Colonic mucosa (tissue), 4 donors: Measurements from ENCODE around the gene IL7R. TPM values are rescaled to one million over a fixed set of nuclear protein-coding genes. Genes with fewer than 3 reads are reported as not detected.
"Not testable (repeated sequence)": the region's sequence is repeated elsewhere in the genome, so short reads cannot be mapped to it uniquely, and the experiment has no call there.

Experiments
- DNase-seq: peaks from one replicate; pipeline ENCODE4 v3.0.0-alpha.2; 2020
- H3K27ac ChIP-seq: fragments of 200-600 bp; one replicate; pipeline ENCODE4 v1.8.0; 2021
- H3K27me3 ChIP-seq: fragments of 200-600 bp; one replicate; pipeline ENCODE4 v1.8.0; 2021
- H3K36me3 ChIP-seq: fragments of 200-600 bp; one replicate; pipeline ENCODE4 v1.8.0; 2021
- H3K4me1 ChIP-seq: fragments of 200-600 bp; one replicate; pipeline ENCODE4 v1.8.0; 2021; ENCODE audit warnings: mild to moderate bottlenecking
- H3K4me3 ChIP-seq: fragments of 200-600 bp; one replicate; pipeline ENCODE4 v1.8.0; 2021
- H3K9ac ChIP-seq, 2 donors: one replicate each; pipeline ENCODE4 v1.7.0; 2013; ENCODE audit warnings: control low read depth in 2 of 2, low read depth in 2 of 2, low read length in 2 of 2
- H3K9me3 ChIP-seq: fragments of 200-600 bp; one replicate; pipeline ENCODE4 v1.8.0; 2021
- CTCF ChIP-seq: fragments of 200-600 bp; IDR thresholded peaks from one replicate; pipeline ENCODE4 v1.8.0; 2022; ENCODE audit warnings: antibody characterized with exemption, mild to moderate bottlenecking
- intact Hi-C: fragments of 100-400 bp; cut with DNase I; formaldehyde crosslinking; loops from one replicate; pipeline ENCODE4 v1.14.1; 2022
- total RNA-seq, 2 donors: library from RNA; stranded (reverse); fragmentation: NEBNext Ultra II Directional in 1 of 2; extraction: Animal tissue kit (Norgen Biotek cat#: 25700) in 1 of 2; gene quantifications; one replicate each; pipeline ENCODE4 v1.2.1, GENCODE V29; 2021
- donor health status: healthy.
- donor health status: DM: no; HTN: no; CAD: no.
- donor health status: DM: no; HTN: no; CAD: no.

The IL7R gene
- total RNA-seq, 2 donors from 2014 or later: 4.6 to 6.1 TPM

DNA sequence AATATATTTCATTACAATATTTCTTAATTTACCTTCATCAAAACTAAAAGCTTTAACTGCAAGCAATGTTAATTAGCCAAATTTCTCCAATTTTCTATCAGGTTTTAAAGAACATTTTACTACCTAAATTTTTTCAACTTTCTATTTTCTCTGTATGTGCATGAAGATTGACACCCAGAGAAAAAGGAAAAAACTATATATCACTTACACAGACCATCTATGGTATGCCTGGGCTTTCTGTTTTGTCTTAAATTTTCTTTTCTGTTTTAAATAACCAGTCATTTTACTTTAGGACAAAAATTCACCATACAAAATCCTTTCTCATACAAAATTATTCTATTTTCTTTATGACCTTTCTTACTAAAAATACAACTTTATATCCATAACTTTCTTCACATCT is 13.8 kb upstream of the IL7R start:
- Histone ChIP-seq H3K9me3 (no peaks in the 10 kb centered on the region), H3K9ac (no peak overlapping the region), H3K27me3 (no peaks in the 10 kb centered on the region), H3K4me3 (no peak overlapping the region), H3K36me3 (no peaks in the 10 kb centered on the region), H3K27ac (no peak overlapping the region), H3K4me1 (no peaks in the 10 kb centered on the region)
- DNase-seq: no peak
- TF ChIP-seq CTCF: no peak
- intact Hi-C loops: no loop called here

DNA sequence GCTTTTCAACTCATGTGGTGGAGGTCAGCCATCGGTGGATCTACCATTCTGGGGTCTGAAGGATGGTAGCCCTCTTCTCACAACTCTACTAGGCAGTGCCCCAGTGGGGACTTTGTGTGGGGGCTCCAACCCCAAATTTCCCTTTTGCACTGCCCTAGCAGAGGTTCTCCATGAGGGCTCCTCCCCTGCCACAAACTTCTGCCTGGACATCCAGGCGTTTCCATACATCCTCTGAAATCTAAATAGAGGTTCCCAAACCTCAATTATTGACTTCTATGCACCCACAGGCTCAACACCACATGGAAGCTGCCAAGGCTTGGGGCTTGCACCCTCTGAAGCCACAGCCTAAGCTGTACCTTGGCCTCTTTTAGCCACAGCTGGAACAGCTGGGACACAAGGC is 11.2 kb upstream of the IL7R start:
- H3K9ac ChIP-seq, intact Hi-C loops, DNase-seq: not testable (repeated sequence)

DNA sequence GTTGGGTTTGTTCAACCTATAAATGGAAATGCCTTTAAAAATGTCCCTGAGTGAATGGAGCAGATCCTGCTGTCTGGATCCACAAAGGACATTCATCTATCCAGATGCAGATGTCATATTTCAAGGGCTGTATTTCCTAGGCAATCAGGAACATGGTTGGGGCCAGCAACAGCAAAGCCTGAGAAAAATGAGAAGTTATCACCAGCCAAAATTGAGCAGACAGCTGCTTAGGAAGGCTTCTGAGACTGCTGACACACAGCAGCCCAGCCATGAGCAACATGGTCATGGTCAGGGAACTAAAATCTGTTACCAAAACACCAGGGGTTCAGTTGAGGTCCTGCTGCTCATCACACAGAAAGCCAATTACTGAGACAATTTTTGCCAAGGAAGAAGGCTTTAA is 9.2 kb upstream of the IL7R start:
- H3K27ac ChIP-seq: no peak overlapping the region
- DNase-seq: no peak
- H3K9me3 ChIP-seq: no peaks in the 10 kb centered on the region
- intact Hi-C loops: no loop called here
- H3K9ac ChIP-seq: no peak overlapping the region
- no peaks in the 10 kb centered on the region for H3K27me3 ChIP-seq
- H3K4me3 ChIP-seq: no peak overlapping the region
- TF ChIP-seq CTCF: no peak
- no peaks in the 10 kb centered on the region for H3K36me3 ChIP-seq
- H3K4me1 ChIP-seq: no peaks in the 10 kb centered on the region

More for the DNA sequence above, 11.2 kb upstream of the IL7R start:
- H3K9me3 ChIP-seq, H3K27me3 ChIP-seq, H3K36me3 ChIP-seq, H3K4me3 ChIP-seq, H3K27ac ChIP-seq, H3K4me1 ChIP-seq: not testable (repeated sequence)

GRCh38 chr5:35847961-35848360 is 8.7 kb upstream of the IL7R start:
- no peaks in the 10 kb centered on the region for H3K27me3 ChIP-seq
- no peak overlapping the region for H3K27ac ChIP-seq
- no peaks in the 10 kb centered on the region for H3K9me3 ChIP-seq
- no peaks in the 10 kb centered on the region for H3K36me3 ChIP-seq
- H3K4me3 ChIP-seq: no peak overlapping the region
- TF ChIP-seq CTCF: no peak
- H3K9ac ChIP-seq: no peak overlapping the region
- DNase-seq: no peak
- intact Hi-C loops: no loop called here
- H3K4me1 ChIP-seq: no peaks in the 10 kb centered on the region

DNA sequence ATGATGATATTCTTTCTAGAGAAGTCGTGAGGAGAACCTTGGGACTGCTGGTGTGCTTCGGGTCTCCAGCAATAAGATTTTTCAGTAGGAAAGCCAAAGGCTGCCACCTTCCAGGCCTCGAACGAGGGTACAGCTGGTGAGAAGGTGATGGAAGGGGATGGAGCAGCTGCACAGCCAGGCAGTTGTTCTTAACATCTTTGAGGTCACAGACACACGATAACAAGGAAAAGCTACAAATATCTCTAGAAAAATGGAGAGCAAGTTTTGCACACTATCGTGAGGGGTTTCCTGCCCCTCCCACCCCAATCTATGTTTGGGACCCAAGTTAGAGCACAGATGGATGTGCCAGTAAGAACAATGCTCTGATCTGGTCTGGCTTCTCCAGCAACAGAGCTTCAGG is 6.8 kb upstream of the IL7R start:
- no peaks in the 10 kb centered on the region for H3K27me3 ChIP-seq
- H3K9ac ChIP-seq: no peak overlapping the region
- intact Hi-C loops: no loop called here
- H3K9me3 ChIP-seq: no peaks in the 10 kb centered on the region
- no peak overlapping the region for H3K27ac ChIP-seq
- no peaks in the 10 kb centered on the region for H3K36me3 ChIP-seq
- no peak for TF ChIP-seq CTCF
- H3K4me3 ChIP-seq: no peak overlapping the region
- no peaks in the 10 kb centered on the region for H3K4me1 ChIP-seq
- no peak for DNase-seq

DNA sequence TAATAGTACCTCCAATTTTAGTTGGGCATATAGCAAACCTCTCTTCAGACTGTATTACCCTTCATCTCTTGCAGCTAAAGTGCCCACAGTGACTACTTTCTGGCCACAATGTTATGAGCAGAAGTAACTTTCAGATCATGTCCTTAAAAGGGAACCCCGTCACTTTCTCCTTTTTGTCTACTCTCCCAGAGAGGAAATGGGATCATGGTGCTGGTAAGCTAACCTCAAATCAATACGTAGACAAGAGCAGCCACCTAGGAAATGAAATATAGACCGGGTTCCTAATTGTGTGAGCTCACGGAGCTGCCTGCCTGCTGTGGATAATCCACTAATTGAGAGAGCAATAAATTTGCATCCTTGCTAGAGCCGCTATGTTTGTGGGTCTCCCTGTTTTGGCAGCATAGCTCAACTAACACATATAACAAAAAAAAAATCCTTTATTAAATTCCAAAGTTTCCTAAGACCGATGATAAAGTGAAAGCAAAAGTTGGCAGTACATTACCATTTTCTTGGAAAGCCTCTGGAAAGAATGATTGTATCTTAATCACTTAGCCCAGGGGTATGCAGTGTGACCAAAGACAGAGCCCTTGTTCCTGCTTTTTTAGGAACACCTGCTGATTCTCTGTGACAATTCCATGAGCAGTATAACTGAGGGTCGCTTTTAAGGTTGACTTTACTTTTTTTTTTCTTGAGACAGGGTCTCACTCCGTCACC is 5.6 kb upstream of the IL7R start:
- Histone ChIP-seq H3K9me3 (no peaks in the 10 kb centered on the region), H3K4me1 (no peaks in the 10 kb centered on the region), H3K27me3 (no peaks in the 10 kb centered on the region), H3K4me3 (no peak overlapping the region), H3K27ac (no peak overlapping the region), H3K36me3 (no peaks in the 10 kb centered on the region), H3K9ac (no peak overlapping the region)
- intact Hi-C loops: no loop called here
- TF ChIP-seq CTCF: no peak
- no peak for DNase-seq
